Measurements from ENCODE around the gene CHAD.

The CHAD gene

GRCh38 chr17:50502301-50502990 is 33.8 kb upstream of the CHAD start:
- ChIA-PET POLR2A (interaction anchor here (1.3 kb wide), 1 partner anchor 138 kb away, joined by 3 read pairs; no protein-coding TSS in a partner anchor), CTCF (interaction anchor here (1.2 to 7.5 kb wide), 12 partner anchors 9 to 151 kb away, joined by 3 to 95 read pairs (median 6); partner anchors contain the start of gene LRRC59)
- H3K4me1 ChIP-seq (ENCODE audit: control insufficient read depth, insufficient read depth, low read length): no peaks in the 10 kb centered on the region
- no peak overlapping the region for H3K4me3 ChIP-seq (ENCODE audit: low read depth, low read length)
- H3K9me3 ChIP-seq (ENCODE audit: control insufficient read depth, insufficient read depth, low read depth, low read length): no peaks in the 10 kb centered on the region
- H3K36me3 ChIP-seq (ENCODE audit: control insufficient read depth in 2 of 2, insufficient read depth in 1 of 2, low read length in 2 of 2): no peaks in the 10 kb centered on the region
- H3K27ac ChIP-seq (ENCODE audit: extremely low read depth, low read depth, low read length): no peak overlapping the region
- TF ChIP-seq OVOL3 (tag by site-specific recombination; IDR thresholded peaks at IDR 0.05): no peak
- no peak for TF ChIP-seq ZNF596 (tag by site-specific recombination; IDR thresholded peaks at IDR 0.05)
- TF ChIP-seq ZNF621 (tag by site-specific recombination; IDR thresholded peaks at IDR 0.05): no peak
- no peak for TF ChIP-seq ZNF571 (tag by site-specific recombination; IDR thresholded peaks at IDR 0.05)
- no peak for TF ChIP-seq ZNF10 (tag by site-specific recombination; IDR thresholded peaks at IDR 0.05)
- no peak for TF ChIP-seq ZNF433 (tag by site-specific recombination; IDR thresholded peaks at IDR 0.05; ENCODE audit: low read depth)
- no peak for TF ChIP-seq ZNF660 (tag by site-specific recombination; IDR thresholded peaks at IDR 0.05)
- TF ChIP-seq CTCF (tag by site-specific recombination; IDR thresholded peaks at IDR 0.05): no peak

GRCh38 chr17:50501054-50501453 is 32.4 kb upstream of the CHAD start:
- Histone ChIP-seq H3K36me3 (ENCODE audit: control insufficient read depth in 2 of 2, insufficient read depth in 1 of 2, low read length in 2 of 2) (no peaks in the 10 kb centered on the region), H3K27ac (ENCODE audit: extremely low read depth, low read depth, low read length) (no peak overlapping the region), H3K9me3 (ENCODE audit: control insufficient read depth, insufficient read depth, low read depth, low read length) (no peaks in the 10 kb centered on the region), H3K4me1 (ENCODE audit: control insufficient read depth, insufficient read depth, low read length) (no peaks in the 10 kb centered on the region), H3K4me3 (ENCODE audit: low read depth, low read length) (no peak overlapping the region)
- no peak for TF ChIP-seq ZNF785 (tag by site-specific recombination; IDR thresholded peaks at IDR 0.05)
- peak; percentile 29 for TF ChIP-seq ZNF654 (tag by site-specific recombination; IDR thresholded peaks at IDR 0.05; ENCODE audit: low read depth)
- ChIA-PET CTCF (interaction anchor here (0.6 to 7.5 kb wide), 33 partner anchors 8 to 870 kb away, joined by 3 to 95 read pairs (median 4); no protein-coding TSS in a partner anchor), POLR2A (no interaction called here)

GRCh38 chr17:50499721-50500120 is 31.0 kb upstream of the CHAD start:
- no peaks in the 10 kb centered on the region for H3K4me1 ChIP-seq (ENCODE audit: control insufficient read depth, insufficient read depth, low read length)
- no peak overlapping the region for H3K27ac ChIP-seq (ENCODE audit: extremely low read depth, low read depth, low read length)
- no peaks in the 10 kb centered on the region for H3K36me3 ChIP-seq (ENCODE audit: control insufficient read depth in 2 of 2, insufficient read depth in 1 of 2, low read length in 2 of 2)
- ChIA-PET POLR2A (no interaction called here), CTCF (interaction anchor here (0.7 to 7.5 kb wide), 2 partner anchors 14 to 25 kb away, joined by 3 to 95 read pairs; no protein-coding TSS in a partner anchor)
- no peak overlapping the region for H3K4me3 ChIP-seq (ENCODE audit: low read depth, low read length)
- H3K9me3 ChIP-seq (ENCODE audit: control insufficient read depth, insufficient read depth, low read depth, low read length): no peaks in the 10 kb centered on the region
- TF ChIP-seq ZNF248 (tag by site-specific recombination; IDR thresholded peaks at IDR 0.05) (no peak), ZNF571 (tag by site-specific recombination; IDR thresholded peaks at IDR 0.05) (no peak), ZIC2 (tag by site-specific recombination; IDR thresholded peaks at IDR 0.05) (no peak)

- H3K27ac ChIP-seq (ENCODE audit: extremely low read depth, low read depth, low read length): no peak overlapping the region
- H3K4me1 ChIP-seq (ENCODE audit: control insufficient read depth, insufficient read depth, low read length): no peaks in the 10 kb centered on the region
- no peaks in the 10 kb centered on the region for H3K36me3 ChIP-seq (ENCODE audit: control insufficient read depth in 2 of 2, insufficient read depth in 1 of 2, low read length in 2 of 2)
- H3K9me3 ChIP-seq (ENCODE audit: control insufficient read depth, insufficient read depth, low read depth, low read length): no peaks in the 10 kb centered on the region
- no peak overlapping the region for H3K4me3 ChIP-seq (ENCODE audit: low read depth, low read length)
- ChIA-PET CTCF (interaction anchor here (0.7 to 7.5 kb wide), 2 partner anchors 14 to 438 kb away, joined by 3 to 95 read pairs; no protein-coding TSS in a partner anchor), POLR2A (interaction anchor here (0.6 kb wide), 1 partner anchor 29 kb away, joined by 5 read pairs; no protein-coding TSS in a partner anchor)
- no peak for TF ChIP-seq ZNF521 (tag by site-specific recombination; IDR thresholded peaks at IDR 0.05)
- no peak for TF ChIP-seq ZNF24 (tag by site-specific recombination; IDR thresholded peaks at IDR 0.05)
- no peak for TF ChIP-seq FEZF1 (tag by site-specific recombination; IDR thresholded peaks at IDR 0.05)
- TF ChIP-seq ZNF48 (tag by site-specific recombination; IDR thresholded peaks at IDR 0.05): no peak
- no peak for TF ChIP-seq ZNF426 (tag by site-specific recombination; IDR thresholded peaks at IDR 0.05)
- TF ChIP-seq ZNF184 (tag by site-specific recombination; IDR thresholded peaks at IDR 0.05): peak; percentile 99
- TF ChIP-seq ZNF133 (tag by site-specific recombination; IDR thresholded peaks at IDR 0.05): no peak
These were observed 30.6 kb upstream of the CHAD start for GRCh38 chr17:50499270-50499669.
